ENCODE data around the gene NAT14. TPM values are rescaled to one million over a fixed set of nuclear protein-coding genes. Genes with fewer than 3 reads are reported as not detected.

NAT14 gene
- total and polyA plus RNA-seq, 2 donors (not counting 3 experiments of a cell fraction or from before 2014, with no cell fraction given): 39.1 to 44.7 TPM

DNA sequence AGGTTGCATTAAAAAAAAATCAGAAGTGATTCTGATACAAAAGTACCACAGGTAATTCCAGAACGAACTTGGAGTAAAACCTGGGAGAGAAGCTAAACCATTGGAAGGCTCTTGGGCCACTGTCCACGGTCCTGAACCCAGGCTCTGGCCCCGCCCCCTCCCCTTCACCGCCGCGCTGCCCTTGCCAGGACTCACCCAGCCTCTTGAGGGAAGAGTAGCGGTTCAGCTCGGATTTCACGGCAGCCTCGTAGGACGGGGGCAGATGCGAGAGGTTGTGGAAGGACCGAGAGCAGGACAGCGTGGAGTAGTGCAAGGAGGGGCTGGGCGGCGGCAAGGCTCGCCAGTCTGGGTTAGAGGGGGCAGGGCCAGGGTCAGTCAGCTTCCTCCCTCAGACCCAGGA, 47.6 kb upstream of the NAT14 start:
- Histone ChIP-seq H3K27ac (ENCODE audit: insufficient read depth, low read depth, low read length) (no peak overlapping the region), H3K9me1 (replicated peaks; ENCODE audit: control insufficient read depth, extremely low read depth, insufficient read depth, low read length) (no peaks in the 10 kb centered on the region), H3K79me2 (ENCODE audit: control insufficient read depth, insufficient read depth, low read length) (no peaks in the 10 kb centered on the region), H3K9me3 (replicated peaks; ENCODE audit: control insufficient read depth, insufficient read depth, low read length) (no peaks in the 10 kb centered on the region), H2AFZ (ENCODE audit: low read depth, low read length) (no peak overlapping the region), H3K4me3 (replicated peaks in 1 of 3; ENCODE audit: insufficient read depth in 1 of 3, low read depth in 1 of 3, low read length in 3 of 3) (no peak overlapping the region), H4K20me1 (replicated peaks; ENCODE audit: control insufficient read depth, extremely low read depth, insufficient read depth, low read length) (no peaks in the 10 kb centered on the region), H3K9ac (replicated peaks; ENCODE audit: extremely low read depth, insufficient read depth, low read length) (no peak overlapping the region), H3K4me1 (ENCODE audit: control insufficient read depth, extremely low read depth, insufficient read depth, low read length) (no peaks in the 10 kb centered on the region), H3K36me3 (ENCODE audit: control insufficient read depth in 2 of 2, extremely low read depth in 1 of 2, insufficient read depth in 2 of 2, low read length in 2 of 2) (no peaks in the 10 kb centered on the region), H3K4me2 (ENCODE audit: insufficient read depth, low read length) (no peak overlapping the region), H3K27me3 (ENCODE audit: control insufficient read depth in 2 of 2, insufficient read depth in 2 of 2, low read length in 2 of 2) (peaks cover 23 to 27% of the 10 kb centered on the region in 2 experiments)
- intact Hi-C loops (cut with micrococcal nuclease) (no loop called here), dilution Hi-C loops (cut with MboI; ENCODE audit: extremely low pct_ligation_motif_present, low sequenced_read_pairs) (no loop called here)
- DNase-seq (ENCODE audit: low read depth, low spot score): peak; percentile 55
- TF ChIP-seq POLR2AphosphoS5 (IDR thresholded peaks at IDR 0.05; ENCODE audit: insufficient read depth, low read depth, low read length): no peak
- TF ChIP-seq, protein P1, sequence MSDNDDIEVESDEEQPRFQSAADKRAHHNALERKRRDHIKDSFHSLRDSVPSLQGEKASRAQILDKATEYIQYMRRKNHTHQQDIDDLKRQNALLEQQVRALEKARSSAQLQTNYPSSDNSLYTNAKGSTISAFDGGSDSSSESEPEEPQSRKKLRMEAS (IDR thresholded peaks at IDR 0.05; ENCODE audit: insufficient read depth, insufficient read length): no peak
- TF ChIP-seq, protein P2, sequence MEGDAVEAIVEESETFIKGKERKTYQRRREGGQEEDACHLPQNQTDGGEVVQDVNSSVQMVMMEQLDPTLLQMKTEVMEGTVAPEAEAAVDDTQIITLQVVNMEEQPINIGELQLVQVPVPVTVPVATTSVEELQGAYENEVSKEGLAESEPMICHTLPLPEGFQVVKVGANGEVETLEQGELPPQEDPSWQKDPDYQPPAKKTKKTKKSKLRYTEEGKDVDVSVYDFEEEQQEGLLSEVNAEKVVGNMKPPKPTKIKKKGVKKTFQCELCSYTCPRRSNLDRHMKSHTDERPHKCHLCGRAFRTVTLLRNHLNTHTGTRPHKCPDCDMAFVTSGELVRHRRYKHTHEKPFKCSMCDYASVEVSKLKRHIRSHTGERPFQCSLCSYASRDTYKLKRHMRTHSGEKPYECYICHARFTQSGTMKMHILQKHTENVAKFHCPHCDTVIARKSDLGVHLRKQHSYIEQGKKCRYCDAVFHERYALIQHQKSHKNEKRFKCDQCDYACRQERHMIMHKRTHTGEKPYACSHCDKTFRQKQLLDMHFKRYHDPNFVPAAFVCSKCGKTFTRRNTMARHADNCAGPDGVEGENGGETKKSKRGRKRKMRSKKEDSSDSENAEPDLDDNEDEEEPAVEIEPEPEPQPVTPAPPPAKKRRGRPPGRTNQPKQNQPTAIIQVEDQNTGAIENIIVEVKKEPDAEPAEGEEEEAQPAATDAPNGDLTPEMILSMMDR (IDR thresholded peaks at IDR 0.05; ENCODE audit: extremely low read depth in 1 of 2, insufficient read depth in 1 of 2, low read depth in 1 of 2, low read length in 2 of 2): no peak
- no peak for TF ChIP-seq GATA2 (IDR thresholded peaks at IDR 0.05; ENCODE audit: insufficient read depth, insufficient read length, low read depth, low read length)
- no peak for TF ChIP-seq EZH2 (IDR thresholded peaks at IDR 0.05; ENCODE audit: borderline replicate concordance, low read depth, low read length, severe bottlenecking)
- TF ChIP-seq FOS (IDR thresholded peaks at IDR 0.05; ENCODE audit: borderline replicate concordance, insufficient read depth, low read length): no peak
- TF ChIP-seq POLR2A (IDR thresholded peaks at IDR 0.05; ENCODE audit: low read depth, low read length): no peak
- no peak for TF ChIP-seq JUN (IDR thresholded peaks at IDR 0.05; ENCODE audit: borderline replicate concordance, insufficient read depth, insufficient read length, low read depth)
- no peak for TF ChIP-seq MYC (IDR thresholded peaks at IDR 0.05; ENCODE audit: low read depth, low read length)
- FAIRE-seq: peak; percentile 38
- ChIA-PET CTCF (interaction anchor here (0.6 to 1.5 kb wide), 13 partner anchors 9 to 296 kb away, joined by 3 to 13 read pairs (median 3); partner anchors contain the start of genes SYT5 and UBE2S), POLR2A (interaction anchor here (1.0 kb wide), 1 partner anchor 30 kb away, joined by 3 read pairs; no protein-coding TSS in a partner anchor)
- BruUV-seq (replicated peaks): no TSS peak
